Breast epithelium (tissue), 4 donors: ENCODE results near the gene ICAM5. TPM values are rescaled to one million over a fixed set of nuclear protein-coding genes. Genes with fewer than 3 reads are reported as not detected.

ENCODE experiments used
- DNase-seq, 2 donors: peaks; one replicate each; pipeline ENCODE4 v3.0.0-alpha.2; 2019; ENCODE audit warnings: low spot score in 2 of 2
- H3K27ac ChIP-seq, 2 donors: fragments of 200-600 bp; sonication (generic) in 1 of 2; one replicate each; pipeline ENCODE4 v1.5.1; 2016 to 2019; ENCODE audit warnings: mild to moderate bottlenecking in 1 of 2
- H3K27me3 ChIP-seq, 2 donors: fragments of 200-600 bp; sonication (generic) in 1 of 2; one replicate each; pipeline versions ENCODE4 v1.5.1 to v1.6.0; 2017 to 2019; ENCODE audit warnings: control low read depth in 1 of 2, mild to moderate bottlenecking in 1 of 2
- H3K36me3 ChIP-seq: fragments of 200-600 bp; one replicate; pipeline ENCODE4 v1.5.1; 2019
- H3K4me1 ChIP-seq, 2 donors: fragments of 200-600 bp; sonication (generic); one replicate each; pipeline ENCODE4 v1.5.1; 2016 to 2019; ENCODE audit warnings: control low read depth in 1 of 2
- H3K4me3 ChIP-seq, 3 donors: fragments of 200-600 bp; sonication (generic); 1 replicate in 2 of 3; 2 replicates in 1 of 3; pipeline ENCODE4 v1.5.1; 2016 to 2019; ENCODE audit warnings: mild to moderate bottlenecking in 3 of 3, moderate library complexity in 2 of 3
- H3K9me3 ChIP-seq, 2 donors: fragments of 200-600 bp; sonication (generic) in 1 of 2; one replicate each; pipeline ENCODE4 v1.5.1; 2016 to 2019; ENCODE audit warnings: control low read depth in 1 of 2
- CTCF ChIP-seq, 3 donors: fragments of 450-650 bp; IDR thresholded peaks; one replicate each; pipeline ENCODE4 v1.5.1; 2016 to 2017; ENCODE audit warnings: antibody characterized with exemption in 3 of 3, mild to moderate bottlenecking in 3 of 3, moderate library complexity in 3 of 3
- POLR2A ChIP-seq: fragments of 450-650 bp; IDR thresholded peaks from one replicate; pipeline ENCODE4 v1.6.1; 2016; ENCODE audit warnings: antibody characterized with exemption, mild to moderate bottlenecking, moderate library complexity
- POLR2AphosphoS5 ChIP-seq, 3 donors: sonication (generic); formaldehyde crosslinking; IDR thresholded peaks; one replicate each; pipeline ENCODE4 v1.6.1; 2017; ENCODE audit warnings: antibody characterized with exemption in 3 of 3
- intact Hi-C: fragments of 100-400 bp; cut with DNase I; formaldehyde crosslinking; loops from one replicate; pipeline ENCODE4 v1.15.1; 2023; ENCODE audit warnings: low total_unique reads
- total RNA-seq, 3 donors: library from RNA; depleted of rRNA; stranded (reverse); fragments of >200 nt; gene quantifications; one replicate each; pipeline ENCODE4 v1.1.0, GENCODE V29; 2016

ICAM5 gene
- total RNA-seq, 3 donors from 2014 or later = 0.64 to 1.8 (median 1.3) TPM

- no peak for TF ChIP-seq POLR2A
- no peak for TF ChIP-seq CTCF (IDR thresholded peaks at IDR 0.05)
- no peak for TF ChIP-seq POLR2AphosphoS5 (IDR thresholded peaks at IDR 0.05)
- peak overlapping the region; percentile 26 to 72 (median 54) for H3K4me3 ChIP-seq
- H3K36me3 ChIP-seq = no peaks in the 10 kb centered on the region
- intact Hi-C loops = no loop called here
- no peak for DNase-seq
- no peak overlapping the region for H3K27ac ChIP-seq
- peaks cover 26% of the 10 kb centered on the region in 2 donors for H3K4me1 ChIP-seq
- peaks cover 23 to 69% of the 10 kb centered on the region in 2 donors for H3K27me3 ChIP-seq
- H3K9me3 ChIP-seq = no peaks in the 10 kb centered on the region
Observed at GRCh38 chr19:10290357-10290875, 664 bp downstream of the ICAM5 start.

GRCh38 chr19:10290876-10291553, 1.3 kb downstream of the ICAM5 start:
- Histone ChIP-seq H3K27me3 (peaks cover 24 to 75% of the 10 kb centered on the region in 2 donors), H3K36me3 (no peaks in the 10 kb centered on the region), H3K27ac (peak overlapping the region in 1 of 2 donors; percentile 32), H3K9me3 (no peaks in the 10 kb centered on the region), H3K4me3 (peak overlapping the region; percentile 26 to 72 (median 54)), H3K4me1 (peaks cover 27 to 32% of the 10 kb centered on the region in 2 donors)
- DNase-seq = peak in 1 of 2 donors; percentile 51
- TF ChIP-seq POLR2A (no peak), CTCF (IDR thresholded peaks at IDR 0.05) (no peak), POLR2AphosphoS5 (IDR thresholded peaks at IDR 0.05) (no peak)
- intact Hi-C loops = no loop called here

GRCh38 chr19:10291554-10292205, 1.9 kb downstream of the ICAM5 start:
- peaks cover 24 to 82% of the 10 kb centered on the region in 2 donors for H3K27me3 ChIP-seq
- peak overlapping the region; percentile 26 to 72 (median 54) for H3K4me3 ChIP-seq
- H3K9me3 ChIP-seq = no peaks in the 10 kb centered on the region
- TF ChIP-seq POLR2A = no peak
- no peak for TF ChIP-seq CTCF (IDR thresholded peaks at IDR 0.05)
- no peak for TF ChIP-seq POLR2AphosphoS5 (IDR thresholded peaks at IDR 0.05)
- DNase-seq = no peak
- peak overlapping the region; percentile 25 to 32 for H3K27ac ChIP-seq
- H3K36me3 ChIP-seq = no peaks in the 10 kb centered on the region
- intact Hi-C loops = no loop called here
- peaks cover 27 to 33% of the 10 kb centered on the region in 2 donors for H3K4me1 ChIP-seq

- Histone ChIP-seq H3K27me3 (peaks cover 24 to 83% of the 10 kb centered on the region in 2 donors), H3K27ac (peak overlapping the region; percentile 25 to 52), H3K36me3 (no peaks in the 10 kb centered on the region), H3K4me3 (peak overlapping the region; percentile 26 to 72 (median 54)), H3K9me3 (no peaks in the 10 kb centered on the region), H3K4me1 (peaks cover 27 to 33% of the 10 kb centered on the region in 2 donors)
- peak; percentile 75 to 92 for DNase-seq
- TF ChIP-seq POLR2AphosphoS5 (IDR thresholded peaks at IDR 0.05) = no peak
- no peak for TF ChIP-seq CTCF (IDR thresholded peaks at IDR 0.05)
- TF ChIP-seq POLR2A = no peak
- intact Hi-C loops = no loop called here
Observed at GRCh38 chr19:10292206-10292788, 2.5 kb downstream of the ICAM5 start.
